ENCODE data around the gene ALX3.

ALX3 gene

GRCh38 chr1:110048923-110049601, 21.4 kb downstream of the ALX3 start:
- DNase-seq (ENCODE audit: extremely low read depth, low read depth): no peak
- H3K4me3 ChIP-seq (replicated peaks; ENCODE audit: low read depth, low read length): no peak overlapping the region
- no peak for TF ChIP-seq CTCF (IDR thresholded peaks at IDR 0.05; ENCODE audit: low read depth, low read length, missing control alignments)

- no peak overlapping the region for H3K4me3 ChIP-seq (replicated peaks; ENCODE audit: low read depth, low read length)
- DNase-seq (ENCODE audit: extremely low read depth, low read depth): no peak
- TF ChIP-seq CTCF (IDR thresholded peaks at IDR 0.05; ENCODE audit: low read depth, low read length, missing control alignments): no peak
These were observed 22.2 kb downstream of the ALX3 start for GRCh38 chr1:110048240-110048639.

- no peak for DNase-seq (ENCODE audit: extremely low read depth, low read depth)
- H3K4me3 ChIP-seq (replicated peaks; ENCODE audit: low read depth, low read length): no peak overlapping the region
- no peak for TF ChIP-seq CTCF (IDR thresholded peaks at IDR 0.05; ENCODE audit: low read depth, low read length, missing control alignments)
These were observed 23.0 kb downstream of the ALX3 start for GRCh38 chr1:110047463-110047862.

GRCh38 chr1:110043016-110043415, 27.5 kb downstream of the ALX3 start:
- no peak for TF ChIP-seq CTCF (IDR thresholded peaks at IDR 0.05; ENCODE audit: low read depth, low read length, missing control alignments)
- DNase-seq (ENCODE audit: extremely low read depth, low read depth): no peak
- no peak overlapping the region for H3K4me3 ChIP-seq (replicated peaks; ENCODE audit: low read depth, low read length)

GRCh38 chr1:110040548-110040947, 29.9 kb downstream of the ALX3 start:
- no peak for TF ChIP-seq CTCF (IDR thresholded peaks at IDR 0.05; ENCODE audit: low read depth, low read length, missing control alignments)
- no peak for DNase-seq (ENCODE audit: extremely low read depth, low read depth)
- no peak overlapping the region for H3K4me3 ChIP-seq (replicated peaks; ENCODE audit: low read depth, low read length)

- no peak for TF ChIP-seq CTCF (IDR thresholded peaks at IDR 0.05; ENCODE audit: low read depth, low read length, missing control alignments)
- H3K4me3 ChIP-seq (replicated peaks; ENCODE audit: low read depth, low read length): no peak overlapping the region
- DNase-seq (ENCODE audit: extremely low read depth, low read depth): no peak
These were observed 30.8 kb downstream of the ALX3 start for GRCh38 chr1:110039641-110040040.

GRCh38 chr1:110038271-110038670, 32.2 kb downstream of the ALX3 start:
- no peak overlapping the region for H3K4me3 ChIP-seq (replicated peaks; ENCODE audit: low read depth, low read length)
- TF ChIP-seq CTCF (IDR thresholded peaks at IDR 0.05; ENCODE audit: low read depth, low read length, missing control alignments): no peak
- no peak for DNase-seq (ENCODE audit: extremely low read depth, low read depth)

All from HFF-Myc (cell line).